GM23338 (cell line): ENCODE results near the gene FAM111B. TPM values are rescaled to one million over a fixed set of nuclear protein-coding genes. Genes with fewer than 3 reads are reported as not detected.
A peak's percentile ranks its signal among the peaks of the same experiment; 100 is the strongest.
"Not testable (repeated sequence)": the region's sequence is repeated elsewhere in the genome, so short reads cannot be mapped to it uniquely, and the experiment has no call there.

ENCODE experiments used
- ATAC-seq: fragments of 200-7000 bp; cut with Tn5 transposase; 3 replicates; pipeline ENCODE4 v1.9.1; 2020
- DNase-seq: peaks from one replicate; pipeline ENCODE4 v3.0.0-alpha.2; 2015; ENCODE audit warnings: low spot score
- H2AFZ ChIP-seq: fragments of 200-600 bp; sonication (generic); 2 replicates; pipeline ENCODE4 v1.8.0; 2016; ENCODE audit warnings: antibody characterized with exemption, mild to moderate bottlenecking, moderate library complexity
- H3F3A ChIP-seq: fragments of 200-600 bp; sonication (generic); replicated peaks from 2 replicates; pipeline ENCODE4 v1.8.0; 2017; ENCODE audit warnings: antibody characterized with exemption, mixed run types, low read depth
- H3K27ac ChIP-seq: fragments of 200-600 bp; sonication (generic); 2 replicates; pipeline ENCODE4 v1.6.1; 2016; ENCODE audit warnings: low read depth
- H3K27me3 ChIP-seq: fragments of 200-600 bp; sonication (generic); 2 replicates; pipeline ENCODE4 v1.8.0; 2016; ENCODE audit warnings: mild to moderate bottlenecking, mixed run types, moderate library complexity; ENCODE audit not compliant: insufficient read depth
- H3K36me3 ChIP-seq: fragments of 200-600 bp; sonication (generic); 2 replicates; pipeline ENCODE4 v1.8.0; 2016; ENCODE audit warnings: mild to moderate bottlenecking; ENCODE audit not compliant: insufficient read depth
- H3K4me1 ChIP-seq: fragments of 200-600 bp; sonication (generic); 2 replicates; pipeline ENCODE4 v1.8.0; 2016; ENCODE audit warnings: mild to moderate bottlenecking, moderate library complexity; ENCODE audit not compliant: insufficient read depth
- H3K4me2 ChIP-seq: fragments of 200-600 bp; sonication (generic); 2 replicates; pipeline ENCODE4 v1.7.1; 2017; ENCODE audit warnings: mixed run types
- H3K4me3 ChIP-seq: fragments of 200-600 bp; sonication (generic); 2 replicates; pipeline ENCODE4 v1.6.1; 2016; ENCODE audit warnings: mixed run types
- H3K79me2 ChIP-seq: fragments of 200-600 bp; sonication (generic); replicated peaks from 2 replicates; pipeline ENCODE4 v1.8.0; 2017; ENCODE audit warnings: mild to moderate bottlenecking; ENCODE audit not compliant: insufficient read depth
- H3K9me2 ChIP-seq: fragments of 200-600 bp; sonication (generic); 2 replicates; pipeline ENCODE4 v1.8.0; 2017; ENCODE audit not compliant: insufficient read depth
- H4K20me1 ChIP-seq: fragments of 200-600 bp; sonication (generic); replicated peaks from 2 replicates; pipeline ENCODE4 v1.8.0; 2017; ENCODE audit warnings: mild to moderate bottlenecking; ENCODE audit not compliant: insufficient read depth
- H3K27ac Mint-ChIP-seq: 2 replicates; pipeline ENCODE4 v1.8.0; 2020; ENCODE audit warnings: inconsistent platforms, mild to moderate bottlenecking, moderate library complexity, mixed read lengths
- H3K27me3 Mint-ChIP-seq: 3 replicates; pipeline ENCODE4 v1.8.0; 2022; ENCODE audit warnings: low read depth, mild to moderate bottlenecking, moderate library complexity, mixed read lengths, inconsistent platforms; ENCODE audit not compliant: insufficient read depth, poor library complexity
- H3K36me3 Mint-ChIP-seq: 3 replicates; pipeline ENCODE4 v1.8.0; 2021; ENCODE audit warnings: low read depth, mild to moderate bottlenecking, inconsistent platforms, moderate library complexity, mixed read lengths
- H3K4me1 Mint-ChIP-seq: 3 replicates; pipeline ENCODE4 v1.8.0; 2020; ENCODE audit warnings: mild to moderate bottlenecking, inconsistent platforms, mixed read lengths
- H3K4me3 Mint-ChIP-seq: 3 replicates; pipeline ENCODE4 v1.8.0; 2021; ENCODE audit warnings: moderate library complexity, mild to moderate bottlenecking, inconsistent platforms, mixed read lengths
- H3K9me3 Mint-ChIP-seq: 3 replicates; pipeline ENCODE4 v1.8.0; 2020; ENCODE audit warnings: moderate library complexity, mild to moderate bottlenecking, inconsistent platforms, mixed read lengths
- CREB1 ChIP-seq: fragments of 250-450 bp; sonication (Bioruptor Pico); IDR thresholded peaks from 2 replicates; pipeline ENCODE4 v1.5.0; 2020; ENCODE audit warnings: low read depth, mild to moderate bottlenecking, moderate library complexity
- EZH2phosphoT487 ChIP-seq: fragments of 200-600 bp; sonication (generic); IDR thresholded peaks from one replicate; pipeline ENCODE4 v1.8.1; 2018; ENCODE audit warnings: antibody characterized with exemption; ENCODE audit not compliant: unreplicated experiment
- JUNB ChIP-seq: IDR thresholded peaks from one replicate; pipeline ENCODE4 v1.6.1; 2016; ENCODE audit warnings: antibody characterized with exemption; ENCODE audit not compliant: unreplicated experiment
- NANOG ChIP-seq: IDR thresholded peaks from 2 replicates; pipeline ENCODE4 v1.6.1; 2016; ENCODE audit warnings: antibody characterized with exemption, borderline replicate concordance
- STAT1 ChIP-seq: IDR thresholded peaks from one replicate; pipeline ENCODE4 v1.6.1; 2016; ENCODE audit warnings: antibody characterized with exemption; ENCODE audit not compliant: unreplicated experiment
- ZNF114 ChIP-seq: fragments of 250-450 bp; sonication (Bioruptor Pico); IDR thresholded peaks from 2 replicates; pipeline ENCODE4 v1.5.0; 2020; ENCODE audit warnings: mild to moderate bottlenecking, moderate library complexity
- polyA plus RNA-seq: library from polyadenylated mRNA; unstranded; fragments of >200 nt; fragmentation: Nextera tagmentation; extraction: Ambion mirVana; gene quantifications from 2 replicates; pipeline ENCODE4 v1.2.1, GENCODE V29; 2016
- total RNA-seq: library from RNA; depleted of rRNA; stranded (reverse); fragments of >200 nt; shearing (Covaris generic); gene quantifications from 2 replicates; pipeline ENCODE4 v1.2.3, GENCODE V29; 2014
- TF ChIP-seq, protein P1 (sequence below): IDR thresholded peaks from one replicate; pipeline ENCODE4 v1.6.1; 2018; ENCODE audit warnings: antibody characterized with exemption; ENCODE audit not compliant: unreplicated experiment
- TF ChIP-seq, protein P2 (sequence below): IDR thresholded peaks from 2 replicates; pipeline ENCODE4 v1.6.1; 2016; ENCODE audit warnings: antibody characterized with exemption
- TF ChIP-seq, protein P3 (sequence below), 2 experiments: fragments of 200-600 bp in 1 of 2; sonication (generic) in 1 of 2; conservative IDR thresholded peaks; 2 replicates each; pipeline versions ENCODE4 v1.5.1 to v1.6.1; 2016 to 2017; ENCODE audit warnings: antibody characterized with exemption in 2 of 2, low read depth in 2 of 2, mild to moderate bottlenecking in 2 of 2, moderate library complexity in 1 of 2

FAM111B gene
- total and polyA plus RNA-seq, 2 experiments from 2014 or later, result 30.6 to 40.7 TPM

DNA sequence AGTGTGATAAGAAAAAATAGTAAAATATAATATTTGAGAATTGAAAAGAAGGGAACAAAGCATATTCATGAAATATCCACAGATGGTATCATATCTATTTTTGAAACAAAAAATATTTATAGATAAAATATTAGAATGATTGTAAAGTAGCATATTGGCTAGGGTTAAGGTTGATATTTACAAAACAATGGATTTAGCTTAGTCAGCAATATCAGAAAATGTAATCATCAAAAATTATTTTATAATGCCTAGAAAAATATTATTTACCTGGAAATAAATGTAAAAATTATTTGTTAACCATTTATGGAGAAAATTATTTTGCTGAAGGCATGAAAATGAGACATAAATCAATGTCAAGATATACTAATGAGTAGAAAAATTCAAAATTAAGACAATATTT, 12.8 kb downstream of the FAM111B start (continued):
- no peak for TF ChIP-seq JUNB
- no peak for TF ChIP-seq NANOG
- TF ChIP-seq, protein P1, sequence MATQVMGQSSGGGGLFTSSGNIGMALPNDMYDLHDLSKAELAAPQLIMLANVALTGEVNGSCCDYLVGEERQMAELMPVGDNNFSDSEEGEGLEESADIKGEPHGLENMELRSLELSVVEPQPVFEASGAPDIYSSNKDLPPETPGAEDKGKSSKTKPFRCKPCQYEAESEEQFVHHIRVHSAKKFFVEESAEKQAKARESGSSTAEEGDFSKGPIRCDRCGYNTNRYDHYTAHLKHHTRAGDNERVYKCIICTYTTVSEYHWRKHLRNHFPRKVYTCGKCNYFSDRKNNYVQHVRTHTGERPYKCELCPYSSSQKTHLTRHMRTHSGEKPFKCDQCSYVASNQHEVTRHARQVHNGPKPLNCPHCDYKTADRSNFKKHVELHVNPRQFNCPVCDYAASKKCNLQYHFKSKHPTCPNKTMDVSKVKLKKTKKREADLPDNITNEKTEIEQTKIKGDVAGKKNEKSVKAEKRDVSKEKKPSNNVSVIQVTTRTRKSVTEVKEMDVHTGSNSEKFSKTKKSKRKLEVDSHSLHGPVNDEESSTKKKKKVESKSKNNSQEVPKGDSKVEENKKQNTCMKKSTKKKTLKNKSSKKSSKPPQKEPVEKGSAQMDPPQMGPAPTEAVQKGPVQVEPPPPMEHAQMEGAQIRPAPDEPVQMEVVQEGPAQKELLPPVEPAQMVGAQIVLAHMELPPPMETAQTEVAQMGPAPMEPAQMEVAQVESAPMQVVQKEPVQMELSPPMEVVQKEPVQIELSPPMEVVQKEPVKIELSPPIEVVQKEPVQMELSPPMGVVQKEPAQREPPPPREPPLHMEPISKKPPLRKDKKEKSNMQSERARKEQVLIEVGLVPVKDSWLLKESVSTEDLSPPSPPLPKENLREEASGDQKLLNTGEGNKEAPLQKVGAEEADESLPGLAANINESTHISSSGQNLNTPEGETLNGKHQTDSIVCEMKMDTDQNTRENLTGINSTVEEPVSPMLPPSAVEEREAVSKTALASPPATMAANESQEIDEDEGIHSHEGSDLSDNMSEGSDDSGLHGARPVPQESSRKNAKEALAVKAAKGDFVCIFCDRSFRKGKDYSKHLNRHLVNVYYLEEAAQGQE, result no peak
- TF ChIP-seq, protein P2, sequence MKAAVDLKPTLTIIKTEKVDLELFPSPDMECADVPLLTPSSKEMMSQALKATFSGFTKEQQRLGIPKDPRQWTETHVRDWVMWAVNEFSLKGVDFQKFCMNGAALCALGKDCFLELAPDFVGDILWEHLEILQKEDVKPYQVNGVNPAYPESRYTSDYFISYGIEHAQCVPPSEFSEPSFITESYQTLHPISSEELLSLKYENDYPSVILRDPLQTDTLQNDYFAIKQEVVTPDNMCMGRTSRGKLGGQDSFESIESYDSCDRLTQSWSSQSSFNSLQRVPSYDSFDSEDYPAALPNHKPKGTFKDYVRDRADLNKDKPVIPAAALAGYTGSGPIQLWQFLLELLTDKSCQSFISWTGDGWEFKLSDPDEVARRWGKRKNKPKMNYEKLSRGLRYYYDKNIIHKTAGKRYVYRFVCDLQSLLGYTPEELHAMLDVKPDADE, result no peak
- no peak for TF ChIP-seq STAT1
- no peak for TF ChIP-seq EZH2phosphoT487
- TF ChIP-seq, protein P3, sequence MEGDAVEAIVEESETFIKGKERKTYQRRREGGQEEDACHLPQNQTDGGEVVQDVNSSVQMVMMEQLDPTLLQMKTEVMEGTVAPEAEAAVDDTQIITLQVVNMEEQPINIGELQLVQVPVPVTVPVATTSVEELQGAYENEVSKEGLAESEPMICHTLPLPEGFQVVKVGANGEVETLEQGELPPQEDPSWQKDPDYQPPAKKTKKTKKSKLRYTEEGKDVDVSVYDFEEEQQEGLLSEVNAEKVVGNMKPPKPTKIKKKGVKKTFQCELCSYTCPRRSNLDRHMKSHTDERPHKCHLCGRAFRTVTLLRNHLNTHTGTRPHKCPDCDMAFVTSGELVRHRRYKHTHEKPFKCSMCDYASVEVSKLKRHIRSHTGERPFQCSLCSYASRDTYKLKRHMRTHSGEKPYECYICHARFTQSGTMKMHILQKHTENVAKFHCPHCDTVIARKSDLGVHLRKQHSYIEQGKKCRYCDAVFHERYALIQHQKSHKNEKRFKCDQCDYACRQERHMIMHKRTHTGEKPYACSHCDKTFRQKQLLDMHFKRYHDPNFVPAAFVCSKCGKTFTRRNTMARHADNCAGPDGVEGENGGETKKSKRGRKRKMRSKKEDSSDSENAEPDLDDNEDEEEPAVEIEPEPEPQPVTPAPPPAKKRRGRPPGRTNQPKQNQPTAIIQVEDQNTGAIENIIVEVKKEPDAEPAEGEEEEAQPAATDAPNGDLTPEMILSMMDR (conservative IDR thresholded peaks at IDR 0.05; ENCODE audit: low read depth in 2 of 2), result no peak
- no peak for TF ChIP-seq ZNF114 (CRISPR knock-in tag)

DNA sequence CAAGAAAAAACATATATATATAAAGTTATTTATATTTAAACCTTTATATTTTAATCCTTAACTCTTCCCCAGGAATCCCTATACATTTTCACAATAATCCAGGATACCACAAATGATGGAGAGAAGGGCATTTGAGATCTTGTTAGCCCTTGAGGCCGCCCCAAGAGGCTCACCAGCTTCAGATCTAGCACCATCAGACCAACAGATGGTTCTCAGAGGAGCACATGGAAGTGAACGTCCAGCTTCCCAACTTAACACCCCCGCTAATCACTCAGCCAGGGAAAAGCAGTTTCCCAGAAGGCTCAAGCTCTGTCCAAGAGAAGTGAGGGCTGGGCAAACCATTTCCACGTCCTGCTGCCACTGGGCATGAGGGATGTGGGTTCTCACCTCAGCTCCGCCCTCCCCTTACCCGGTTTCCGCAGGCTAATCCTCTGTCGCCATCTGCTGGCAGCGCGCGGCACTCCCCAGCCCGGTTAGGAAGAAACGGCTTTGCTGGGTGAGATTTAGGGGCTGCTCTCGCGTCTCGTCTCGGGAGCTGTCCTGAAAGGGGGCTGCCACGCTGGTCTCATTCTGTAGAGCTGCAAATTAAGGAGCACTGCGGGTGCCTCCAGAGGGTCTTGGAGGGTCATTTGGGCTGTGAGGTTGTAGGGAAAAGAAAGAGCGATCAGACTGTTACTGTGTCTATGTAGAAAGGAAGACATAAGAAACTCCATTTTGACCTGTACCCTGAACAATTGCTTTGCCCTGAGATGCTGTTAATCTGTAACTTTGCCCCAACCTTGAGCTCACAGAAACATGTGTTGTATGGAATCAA, 28.8 kb downstream of the FAM111B start:
- peaks cover 12% of the 10 kb centered on the region for H3K36me3 ChIP-seq
- no peaks in the 10 kb centered on the region for H3K79me2 ChIP-seq
- no peak overlapping the region for H3K27ac Mint-ChIP-seq
- H3F3A ChIP-seq, result no peaks in the 10 kb centered on the region
- no peaks in the 10 kb centered on the region for H3K4me1 ChIP-seq
- H2AFZ ChIP-seq, result peak overlapping the region; percentile 84; the same call in 1 of the 2 replicates
- ATAC-seq, result peak; percentile 100
- H4K20me1 ChIP-seq, result no peaks in the 10 kb centered on the region
- H3K27me3 ChIP-seq, result no peaks in the 10 kb centered on the region
- TF ChIP-seq, protein P3 (conservative IDR thresholded peaks at IDR 0.05; ENCODE audit: low read depth in 2 of 2), result peak; percentile 97 to 98
- TF ChIP-seq CREB1 (CRISPR knock-in tag), result no peak
- peak; percentile 88 for DNase-seq
- H3K27ac ChIP-seq, result no peak overlapping the region
- H3K9me2 ChIP-seq, result no peaks in the 10 kb centered on the region
- H3K4me2 ChIP-seq, result peak overlapping the region; percentile 70; the same call in 1 of the 2 replicates
- peak overlapping the region; percentile 53; the same call in 2 of the 3 replicates for H3K4me3 Mint-ChIP-seq
- peaks cover 37% of the 10 kb centered on the region for H3K9me3 Mint-ChIP-seq
- H3K4me1 Mint-ChIP-seq, result no peaks in the 10 kb centered on the region
- peaks cover 2% of the 10 kb centered on the region for H3K27me3 Mint-ChIP-seq
- no peak overlapping the region for H3K4me3 ChIP-seq
- peaks cover 48% of the 10 kb centered on the region for H3K36me3 Mint-ChIP-seq

DNA sequence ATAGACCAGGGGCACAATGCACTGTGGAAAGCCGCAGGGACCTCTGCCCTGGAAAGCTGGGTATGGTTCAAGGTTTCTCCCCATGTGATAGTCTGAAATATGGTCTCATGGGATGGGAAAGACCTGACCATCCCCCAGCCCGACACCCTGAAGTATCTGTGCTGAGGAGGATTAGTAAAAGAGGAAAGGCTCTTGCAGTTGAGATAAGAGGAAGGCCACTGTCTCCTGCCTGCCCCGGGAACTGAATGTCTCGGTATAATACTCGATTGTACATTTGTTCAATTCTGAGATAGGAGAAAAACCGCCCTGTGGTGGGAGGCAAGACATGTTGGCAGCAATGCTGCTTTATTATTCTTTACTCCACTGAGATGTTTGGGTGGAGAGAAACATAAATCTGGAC, 29.5 kb downstream of the FAM111B start:
- not testable (repeated sequence) for H3K27ac Mint-ChIP-seq, H3K4me1 ChIP-seq, H4K20me1 ChIP-seq, H3K27me3 ChIP-seq, H2AFZ ChIP-seq, ATAC-seq, H3K27ac ChIP-seq, H3K27me3 Mint-ChIP-seq, H3K4me2 ChIP-seq, H3F3A ChIP-seq, H3K9me2 ChIP-seq, H3K4me3 ChIP-seq, H3K79me2 ChIP-seq, H3K4me1 Mint-ChIP-seq, H3K4me3 Mint-ChIP-seq, DNase-seq
- Mint-ChIP-seq H3K36me3 (peaks cover 41% of the 10 kb centered on the region), H3K9me3 (peaks cover 30% of the 10 kb centered on the region)
- peaks cover 12% of the 10 kb centered on the region for H3K36me3 ChIP-seq
